PC-9 (cell line): Measurements from ENCODE around the gene AUTS2. TPM values are rescaled to one million over a fixed set of nuclear protein-coding genes. Genes with fewer than 3 reads are reported as not detected.

ENCODE experiments used
- BruUV-seq: library from RNA; stranded (reverse); fragments of 400-500 nt; replicated peaks from 2 replicates; lab custom pipeline; 2021; lab: Mats Ljungman, UMichigan
- CTCF ChIA-PET: fragments of 300-600 bp; sonication (Branson Sonifier 250); formaldehyde crosslinking; loops from one replicate; lab custom pipeline; 2022; ENCODE audit warnings: antibody characterized with exemption; lab: Charles Lee
- POLR2A ChIA-PET: fragments of 300-600 bp; sonication (Branson Sonifier 250); formaldehyde crosslinking; loops from one replicate; lab custom pipeline; 2022; ENCODE audit warnings: antibody characterized with exemption; ENCODE audit not compliant: unreplicated experiment; lab: Charles Lee
- DNase-seq, 2 experiments: peaks; one replicate each; pipeline versions ENCODE4 v3.0.0 to v3.0.0-alpha.2; 2015 to 2022; ENCODE audit warnings: mixed read lengths in 1 of 2
- H2AFZ ChIP-seq: fragments of 200-600 bp; sonication (generic); 2 replicates; pipeline ENCODE4 v1.8.1; 2017; ENCODE audit warnings: antibody characterized with exemption
- H3F3A ChIP-seq: fragments of 200-600 bp; sonication (generic); 2 replicates; pipeline ENCODE4 v1.8.1; 2017; ENCODE audit warnings: antibody characterized with exemption, mild to moderate bottlenecking, low read depth; ENCODE audit not compliant: insufficient read depth
- H3K27ac ChIP-seq: fragments of 200-600 bp; sonication (generic); 2 replicates; pipeline ENCODE4 v1.6.1; 2016; ENCODE audit warnings: mixed run types
- H3K27me3 ChIP-seq: fragments of 200-600 bp; sonication (generic); 2 replicates; pipeline ENCODE4 v1.6.1; 2016; ENCODE audit warnings: low read depth, mixed run types; ENCODE audit not compliant: insufficient read depth
- H3K36me3 ChIP-seq: fragments of 200-600 bp; sonication (generic); 2 replicates; pipeline ENCODE4 v1.6.1; 2016; ENCODE audit warnings: low read depth, mixed run types
- H3K4me1 ChIP-seq: fragments of 200-600 bp; sonication (generic); replicated peaks from 2 replicates; pipeline ENCODE4 v1.6.1; 2016; ENCODE audit warnings: mixed run types; ENCODE audit not compliant: insufficient read depth
- H3K4me2 ChIP-seq: fragments of 200-600 bp; sonication (generic); 2 replicates; pipeline ENCODE4 v1.6.1; 2017; ENCODE audit warnings: mixed run types
- H3K4me3 ChIP-seq: fragments of 200-600 bp; sonication (generic); 2 replicates; pipeline ENCODE4 v1.6.1; 2016; ENCODE audit warnings: mixed run types
- H3K79me2 ChIP-seq: fragments of 200-600 bp; sonication (generic); 2 replicates; pipeline ENCODE4 v1.6.1; 2017; ENCODE audit warnings: low read depth, mixed run types
- H3K9me2 ChIP-seq: fragments of 200-600 bp; sonication (generic); 2 replicates; pipeline ENCODE4 v1.8.1; 2017; ENCODE audit warnings: mild to moderate bottlenecking; ENCODE audit not compliant: insufficient read depth
- H3K9me3 ChIP-seq: fragments of 200-600 bp; sonication (generic); 2 replicates; pipeline ENCODE4 v1.8.1; 2016; ENCODE audit warnings: low read depth; ENCODE audit not compliant: insufficient read depth
- H4K20me1 ChIP-seq: fragments of 200-600 bp; sonication (generic); 2 replicates; pipeline ENCODE4 v1.8.1; 2017; ENCODE audit not compliant: insufficient read depth
- CTCF ChIP-seq: fragments of 200-600 bp; sonication (generic); conservative IDR thresholded peaks from 2 replicates; pipeline ENCODE4 v1.6.1; 2017; ENCODE audit warnings: mixed run types, antibody characterized with exemption, mild to moderate bottlenecking, moderate library complexity
- EZH2 ChIP-seq: fragments of 200-600 bp; sonication (generic); IDR thresholded peaks from 2 replicates; pipeline ENCODE4 v1.8.0; 2017; ENCODE audit warnings: antibody characterized with exemption, low read depth
- intact Hi-C: fragments of 100-400 bp; cut with micrococcal nuclease; formaldehyde crosslinking; loops from one replicate; pipeline ENCODE4 v1.10.0; 2022; ENCODE audit not compliant: unreplicated experiment
- total RNA-seq: library from RNA; stranded (reverse); gene quantifications from 2 replicates; pipeline ENCODE4 v1.2.3, GENCODE V29; 2021

The AUTS2 gene
- total RNA-seq, 1 experiment from 2014 or later: not detected

- intact Hi-C loops: no loop called here
- Histone ChIP-seq H3K9me2 (no peaks in the 10 kb centered on the region), H3K4me1 (no peaks in the 10 kb centered on the region), H3K36me3 (no peaks in the 10 kb centered on the region), H3K27me3 (peaks cover 58% of the 10 kb centered on the region), H3K27ac (no peak overlapping the region), H3K79me2 (no peaks in the 10 kb centered on the region), H3K9me3 (no peaks in the 10 kb centered on the region), H4K20me1 (no peaks in the 10 kb centered on the region), H2AFZ (no peak overlapping the region), H3K4me3 (no peak overlapping the region), H3K4me2 (no peak overlapping the region), H3F3A (no peaks in the 10 kb centered on the region)
- ChIA-PET POLR2A (interaction anchor here (0.5 kb wide), 1 partner anchor 254 kb away, joined by 3 read pairs; no protein-coding TSS in a partner anchor), CTCF (no interaction called here)
- BruUV-seq: no TSS peak
- no peak for DNase-seq
- TF ChIP-seq EZH2: no peak
- no peak for TF ChIP-seq CTCF
These were observed 1102.7 kb downstream of the AUTS2 start for GRCh38 chr7:70700941-70701425.

GRCh38 chr7:70701477-70701876 is 1103.2 kb downstream of the AUTS2 start:
- CTCF ChIA-PET: no interaction called here
- no TSS peak for BruUV-seq
- Histone ChIP-seq H3K4me2 (no peak overlapping the region), H3K79me2 (no peaks in the 10 kb centered on the region), H3K4me3 (no peak overlapping the region), H3K27me3 (peaks cover 58% of the 10 kb centered on the region), H3K9me3 (no peaks in the 10 kb centered on the region), H3K27ac (no peak overlapping the region), H3K9me2 (no peaks in the 10 kb centered on the region), H3K36me3 (no peaks in the 10 kb centered on the region), H3K4me1 (no peaks in the 10 kb centered on the region), H4K20me1 (no peaks in the 10 kb centered on the region), H2AFZ (no peak overlapping the region), H3F3A (no peaks in the 10 kb centered on the region)
- no peak for DNase-seq
- intact Hi-C loops: no loop called here
- POLR2A ChIA-PET: interaction anchor here (0.5 kb wide), 1 partner anchor 254 kb away, joined by 3 read pairs; no protein-coding TSS in a partner anchor
- TF ChIP-seq CTCF: no peak
- no peak for TF ChIP-seq EZH2

- no peaks in the 10 kb centered on the region for H3K79me2 ChIP-seq
- no peak overlapping the region for H3K4me3 ChIP-seq
- intact Hi-C loops: no loop called here
- H2AFZ ChIP-seq: no peak overlapping the region
- ChIA-PET POLR2A (no interaction called here), CTCF (no interaction called here)
- H3K36me3 ChIP-seq: no peaks in the 10 kb centered on the region
- TF ChIP-seq EZH2: no peak
- TF ChIP-seq CTCF: no peak
- H3F3A ChIP-seq: no peaks in the 10 kb centered on the region
- H3K4me2 ChIP-seq: no peak overlapping the region
- DNase-seq: no peak
- H3K4me1 ChIP-seq: no peaks in the 10 kb centered on the region
- H3K27ac ChIP-seq: no peak overlapping the region
- peaks cover 61% of the 10 kb centered on the region for H3K27me3 ChIP-seq
- H4K20me1 ChIP-seq: no peaks in the 10 kb centered on the region
- BruUV-seq: no TSS peak
- H3K9me3 ChIP-seq: no peaks in the 10 kb centered on the region
- no peaks in the 10 kb centered on the region for H3K9me2 ChIP-seq
These were observed 1103.7 kb downstream of the AUTS2 start for GRCh38 chr7:70701991-70702390.
